Osteoblast (primary cell): Measurements from ENCODE around the gene KIAA1671. TPM values are rescaled to one million over a fixed set of nuclear protein-coding genes. Genes with fewer than 3 reads are reported as not detected.

ENCODE experiments used
- DNase-seq: peaks from one replicate; pipeline ENCODE4 v3.0.0; 2011; ENCODE audit warnings: low spot score, mixed read lengths; ENCODE audit not compliant: insufficient read length; ENCODE audit errors: missing footprints
- H2AFZ ChIP-seq: 2 replicates; pipeline ENCODE4 v1.6.0; 2011; ENCODE audit warnings: mild to moderate bottlenecking, low read length
- H3K27ac ChIP-seq: 2 replicates; pipeline ENCODE4 v1.5.1; 2011; ENCODE audit warnings: mild to moderate bottlenecking, low read depth, low read length, moderate library complexity
- H3K27me3 ChIP-seq: 2 replicates; pipeline ENCODE4 v1.6.0; 2012; ENCODE audit warnings: mild to moderate bottlenecking, control low read depth, inconsistent platforms, low read length, moderate library complexity; ENCODE audit not compliant: insufficient read depth
- H3K36me3 ChIP-seq: 2 replicates; pipeline ENCODE4 v1.5.1; 2011; ENCODE audit warnings: mild to moderate bottlenecking, low read length, control low read depth, moderate library complexity; ENCODE audit not compliant: insufficient read depth
- H3K4me1 ChIP-seq: 2 replicates; pipeline ENCODE4 v1.5.1; 2011; ENCODE audit warnings: mild to moderate bottlenecking, low read length, control low read depth, moderate library complexity; ENCODE audit not compliant: insufficient read depth
- H3K4me2 ChIP-seq: 2 replicates; pipeline ENCODE4 v1.6.0; 2011; ENCODE audit warnings: mild to moderate bottlenecking, low read length; ENCODE audit not compliant: insufficient read depth
- H3K4me3 ChIP-seq: fragments of 200-600 bp; sonication (generic); 3 replicates; pipeline ENCODE4 v1.5.1; 2012; ENCODE audit warnings: mild to moderate bottlenecking, low read length, inconsistent platforms; ENCODE audit not compliant: insufficient read depth
- H3K79me2 ChIP-seq: 2 replicates; pipeline ENCODE4 v1.6.0; 2012; ENCODE audit warnings: mild to moderate bottlenecking, low read length, control low read depth, inconsistent platforms; ENCODE audit not compliant: insufficient read depth
- H3K9me3 ChIP-seq: 2 replicates; pipeline ENCODE4 v1.5.1; 2011; ENCODE audit warnings: low read depth, low read length, control low read depth
- H4K20me1 ChIP-seq: 2 replicates; pipeline ENCODE4 v1.6.0; 2012; ENCODE audit warnings: mild to moderate bottlenecking, low read length, control low read depth; ENCODE audit not compliant: insufficient read depth
- total RNA-seq: library from RNA; depleted of rRNA; stranded (reverse); fragments of >200 nt; gene quantifications from 2 replicates; pipeline ENCODE4 v1.2.3, GENCODE V29; 2012
- TF ChIP-seq, protein P1 (sequence below): IDR thresholded peaks from 2 replicates; pipeline ENCODE4 v1.5.1; 2011; ENCODE audit warnings: mild to moderate bottlenecking, low read depth, low read length, moderate library complexity; ENCODE audit errors: extremely low read depth

The KIAA1671 gene
- total RNA-seq, 1 donor, result 16.6 TPM

DNA sequence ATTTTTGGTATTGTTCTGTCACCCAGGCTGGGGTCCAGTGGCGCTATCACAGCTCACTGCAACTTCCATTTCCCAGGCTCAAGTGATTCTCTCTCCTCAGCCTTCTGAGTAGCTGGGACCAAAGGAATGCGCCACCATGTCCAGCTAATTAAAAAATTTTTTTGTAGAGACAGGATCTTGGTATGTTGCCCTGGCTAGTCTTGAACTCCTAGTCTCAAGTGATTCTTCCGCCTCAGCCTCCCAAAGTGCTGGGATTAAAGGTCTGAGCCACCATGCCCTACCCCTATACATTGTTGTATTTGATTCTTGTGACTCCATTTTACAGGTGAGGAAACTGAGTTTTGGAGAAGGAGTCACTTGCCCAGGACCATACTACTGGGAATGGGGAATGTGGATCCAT lies 11.9 kb downstream of the KIAA1671 start:
- no peaks in the 10 kb centered on the region for H3K36me3 ChIP-seq
- no peak overlapping the region for H3K4me3 ChIP-seq
- no peaks in the 10 kb centered on the region for H3K27me3 ChIP-seq
- H3K9me3 ChIP-seq, result no peaks in the 10 kb centered on the region
- TF ChIP-seq, protein P1, sequence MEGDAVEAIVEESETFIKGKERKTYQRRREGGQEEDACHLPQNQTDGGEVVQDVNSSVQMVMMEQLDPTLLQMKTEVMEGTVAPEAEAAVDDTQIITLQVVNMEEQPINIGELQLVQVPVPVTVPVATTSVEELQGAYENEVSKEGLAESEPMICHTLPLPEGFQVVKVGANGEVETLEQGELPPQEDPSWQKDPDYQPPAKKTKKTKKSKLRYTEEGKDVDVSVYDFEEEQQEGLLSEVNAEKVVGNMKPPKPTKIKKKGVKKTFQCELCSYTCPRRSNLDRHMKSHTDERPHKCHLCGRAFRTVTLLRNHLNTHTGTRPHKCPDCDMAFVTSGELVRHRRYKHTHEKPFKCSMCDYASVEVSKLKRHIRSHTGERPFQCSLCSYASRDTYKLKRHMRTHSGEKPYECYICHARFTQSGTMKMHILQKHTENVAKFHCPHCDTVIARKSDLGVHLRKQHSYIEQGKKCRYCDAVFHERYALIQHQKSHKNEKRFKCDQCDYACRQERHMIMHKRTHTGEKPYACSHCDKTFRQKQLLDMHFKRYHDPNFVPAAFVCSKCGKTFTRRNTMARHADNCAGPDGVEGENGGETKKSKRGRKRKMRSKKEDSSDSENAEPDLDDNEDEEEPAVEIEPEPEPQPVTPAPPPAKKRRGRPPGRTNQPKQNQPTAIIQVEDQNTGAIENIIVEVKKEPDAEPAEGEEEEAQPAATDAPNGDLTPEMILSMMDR, result no peak
- H3K4me2 ChIP-seq, result no peak overlapping the region
- H4K20me1 ChIP-seq, result peaks cover 7% of the 10 kb centered on the region
- H2AFZ ChIP-seq, result no peak overlapping the region
- no peak for DNase-seq
- H3K79me2 ChIP-seq, result peaks cover 63% of the 10 kb centered on the region
- H3K27ac ChIP-seq, result no peak overlapping the region
- H3K4me1 ChIP-seq, result peaks cover 7% of the 10 kb centered on the region

DNA sequence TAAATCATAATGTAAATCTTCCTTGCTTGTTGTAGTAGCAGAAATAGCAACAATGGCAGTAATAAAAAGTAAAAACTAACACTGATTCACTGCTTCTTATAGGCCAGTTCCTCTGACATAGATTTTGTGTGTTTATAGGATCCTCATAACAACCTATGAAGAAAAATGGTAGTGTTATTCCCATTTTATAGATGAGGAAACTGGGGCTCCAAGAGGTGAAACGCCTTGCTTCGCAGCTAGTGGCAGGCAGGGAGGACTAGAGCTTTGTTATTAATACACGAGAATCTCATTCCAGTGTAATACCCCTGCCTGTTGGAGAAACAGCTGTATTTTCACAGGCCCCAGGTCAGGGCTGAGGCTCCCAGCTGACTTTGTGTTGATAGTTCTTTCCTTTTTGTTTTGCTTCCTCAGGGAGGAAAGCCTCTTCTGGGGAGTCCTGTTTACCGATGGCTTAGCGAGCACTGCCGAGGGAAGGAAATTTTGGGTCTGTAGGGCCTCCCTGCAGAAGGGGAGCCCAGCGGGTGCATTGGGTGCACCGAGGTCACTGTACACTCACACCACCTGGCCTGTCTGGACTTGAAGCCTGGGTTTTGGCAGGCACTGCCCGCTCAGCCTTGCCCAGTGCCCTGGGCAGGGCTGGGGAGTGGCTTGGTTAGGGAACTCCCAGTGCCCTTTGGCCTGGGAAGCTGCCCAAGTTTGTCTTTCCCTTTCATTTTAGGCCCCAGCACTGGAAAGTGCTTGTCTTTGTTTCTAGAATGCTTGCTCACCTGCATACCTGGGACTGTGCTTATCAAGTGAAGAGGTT lies 13.5 kb downstream of the KIAA1671 start:
- peaks cover 7% of the 10 kb centered on the region for H4K20me1 ChIP-seq
- H3K4me1 ChIP-seq, result peaks cover 17% of the 10 kb centered on the region
- TF ChIP-seq, protein P1, result no peak
- no peak overlapping the region for H3K27ac ChIP-seq
- no peak overlapping the region for H2AFZ ChIP-seq
- H3K4me2 ChIP-seq, result no peak overlapping the region
- no peaks in the 10 kb centered on the region for H3K36me3 ChIP-seq
- peaks cover 57% of the 10 kb centered on the region for H3K79me2 ChIP-seq
- no peak for DNase-seq
- no peaks in the 10 kb centered on the region for H3K9me3 ChIP-seq
- H3K27me3 ChIP-seq, result no peaks in the 10 kb centered on the region
- no peak overlapping the region for H3K4me3 ChIP-seq

DNA sequence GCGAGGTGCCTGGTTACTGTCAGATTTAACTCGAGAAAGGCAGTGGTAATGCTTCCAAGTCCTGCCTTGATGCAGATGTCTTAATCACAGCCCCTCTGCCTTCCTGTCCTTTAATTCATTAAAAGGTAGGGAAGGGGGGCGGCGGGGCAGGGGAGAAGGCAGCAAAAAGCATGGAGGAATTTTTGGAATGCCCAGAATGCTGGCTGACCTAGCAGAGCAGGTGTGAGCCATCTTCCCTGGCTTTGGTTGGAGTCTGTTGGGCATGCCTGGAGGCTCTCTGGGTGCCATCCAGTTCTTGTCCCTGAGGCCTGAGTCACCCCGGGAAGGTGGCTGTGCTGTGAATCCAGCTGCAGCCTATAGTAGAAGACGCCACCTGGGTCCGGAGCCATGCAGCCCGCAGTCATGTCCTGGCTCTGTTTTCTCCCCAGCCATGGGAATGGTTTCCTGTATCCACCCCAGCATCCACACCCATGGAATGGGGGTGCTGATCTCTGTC lies 15.6 kb downstream of the KIAA1671 start:
- no peak overlapping the region for H3K27ac ChIP-seq
- no peaks in the 10 kb centered on the region for H3K27me3 ChIP-seq
- H3K4me1 ChIP-seq, result peaks cover 17% of the 10 kb centered on the region
- H3K79me2 ChIP-seq, result peaks cover 52% of the 10 kb centered on the region
- no peak overlapping the region for H3K4me2 ChIP-seq
- peak; percentile 68 for DNase-seq
- TF ChIP-seq, protein P1, result no peak
- no peak overlapping the region for H2AFZ ChIP-seq
- no peaks in the 10 kb centered on the region for H3K9me3 ChIP-seq
- no peak overlapping the region for H3K4me3 ChIP-seq
- H4K20me1 ChIP-seq, result no peaks in the 10 kb centered on the region
- H3K36me3 ChIP-seq, result no peaks in the 10 kb centered on the region

DNA sequence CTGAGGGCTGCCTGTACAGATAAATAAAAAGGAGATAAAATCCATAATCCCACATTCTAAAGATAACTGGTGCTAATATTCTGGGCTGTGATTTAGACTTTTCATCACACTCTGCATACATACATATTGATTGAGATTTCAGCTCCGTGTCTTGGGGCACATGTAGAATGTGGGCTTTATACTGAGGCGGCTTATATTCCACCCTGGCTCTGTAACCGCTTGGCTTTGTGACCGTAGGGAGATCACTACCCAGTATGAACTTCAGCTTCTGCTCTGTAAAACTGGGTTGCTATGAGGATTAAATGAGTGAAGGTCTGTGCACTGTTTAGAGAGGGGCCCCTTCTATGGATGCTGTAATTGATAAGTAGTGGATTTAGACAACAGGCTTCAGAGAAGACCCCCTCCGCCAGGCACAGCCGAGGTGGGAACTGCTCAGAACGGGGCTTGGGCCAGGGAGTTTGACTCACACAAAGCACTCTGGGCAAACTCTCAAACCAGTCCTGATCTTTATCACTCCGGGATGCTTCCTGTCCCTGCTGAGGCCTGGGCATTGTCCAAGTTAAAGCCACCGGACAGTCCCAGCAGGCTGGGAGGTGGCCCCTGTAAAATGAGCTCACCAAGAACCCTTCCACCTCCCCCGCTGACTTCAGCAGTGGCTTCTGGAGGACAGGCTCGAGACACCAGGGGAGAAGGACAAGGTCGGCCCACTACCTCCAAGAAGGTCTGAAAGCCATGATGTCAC lies 17.2 kb downstream of the KIAA1671 start:
- Histone ChIP-seq H3K27me3 (no peaks in the 10 kb centered on the region), H3K27ac (peak overlapping the region; percentile 37), H3K4me1 (peaks cover 17% of the 10 kb centered on the region), H2AFZ (peak overlapping the region; percentile 14), H3K9me3 (no peaks in the 10 kb centered on the region), H3K79me2 (peaks cover 49% of the 10 kb centered on the region), H3K36me3 (no peaks in the 10 kb centered on the region), H4K20me1 (no peaks in the 10 kb centered on the region), H3K4me2 (peak overlapping the region; percentile 57), H3K4me3 (no peak overlapping the region)
- DNase-seq, result peak; percentile 90
- TF ChIP-seq, protein P1, result no peak
